Epidermal melanocyte (primary cell): ENCODE results near the gene LPCAT3.
"Not testable (repeated sequence)": the region's sequence is repeated elsewhere in the genome, so short reads cannot be mapped to it uniquely, and the experiment has no call there.

Experiments
- DNase-seq: peaks from one replicate; pipeline ENCODE4 v3.0.0; 2011; ENCODE audit warnings: low spot score; ENCODE audit not compliant: insufficient read length

The LPCAT3 gene

GRCh38 chr12:7037411-7037810, 19.1 kb upstream of the LPCAT3 start:
- not testable (repeated sequence) for DNase-seq

DNA sequence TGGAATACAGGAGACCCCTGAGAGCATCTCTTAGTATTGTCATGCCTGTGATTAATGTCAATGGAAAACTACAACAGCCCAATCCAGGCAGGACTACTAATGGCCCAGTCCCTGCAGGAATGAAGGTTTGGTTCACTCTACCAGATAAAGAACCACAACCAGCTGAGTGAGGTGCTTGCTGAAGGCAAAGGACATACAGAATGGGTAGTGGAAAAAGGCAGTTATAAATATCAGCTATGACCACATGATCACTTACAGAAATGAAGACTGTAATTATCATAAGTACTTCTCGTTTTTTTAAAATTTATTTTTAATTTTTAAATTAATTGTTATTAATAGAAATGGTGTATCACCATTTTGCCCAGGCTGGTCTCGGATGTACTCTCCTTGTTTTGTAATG, 17.2 kb upstream of the LPCAT3 start:
- DNase-seq: no peak

DNA sequence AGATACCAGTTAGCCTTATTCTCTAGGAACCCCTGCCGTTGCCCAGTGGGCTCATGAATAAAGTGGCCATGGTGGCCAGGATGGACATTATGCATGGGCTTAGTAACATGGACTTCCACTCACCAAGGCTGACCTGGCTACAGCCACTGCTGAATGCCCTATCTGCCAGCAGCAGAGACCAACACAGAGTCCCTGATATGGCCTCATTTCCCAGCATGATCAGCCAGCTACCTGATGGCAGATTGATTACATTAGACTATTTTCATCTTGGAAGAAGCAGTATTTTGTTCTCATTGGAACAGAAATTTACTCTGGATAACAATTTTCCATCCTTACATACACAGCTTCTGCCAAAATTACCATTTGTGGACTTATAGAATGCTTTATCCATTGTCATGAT, 16.2 kb upstream of the LPCAT3 start:
- DNase-seq: no peak

DNA sequence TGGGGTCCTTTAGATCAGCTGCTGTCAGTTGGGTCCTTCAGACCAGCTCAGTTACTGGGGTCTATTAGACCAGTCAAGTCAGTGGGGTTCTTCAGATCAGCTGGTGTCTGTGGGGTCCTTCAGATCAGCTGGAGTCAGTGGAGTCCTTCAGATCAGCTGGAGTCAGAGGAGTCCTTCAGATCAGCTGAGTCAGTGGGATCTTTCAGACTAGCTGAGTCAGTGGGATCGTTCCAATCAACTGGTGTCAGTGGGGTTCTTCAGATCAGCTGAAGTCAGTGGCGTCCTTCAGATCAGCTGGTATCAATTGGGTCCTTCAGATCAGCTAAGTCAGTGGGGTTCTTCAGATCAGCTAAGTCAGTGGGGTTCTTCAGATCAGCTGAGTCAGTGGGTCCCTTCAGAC, 14.7 kb upstream of the LPCAT3 start:
- no peak for DNase-seq

- no peak for DNase-seq
Measured at GRCh38 chr12:7031306-7031705, 13.0 kb upstream of the LPCAT3 start.

DNA sequence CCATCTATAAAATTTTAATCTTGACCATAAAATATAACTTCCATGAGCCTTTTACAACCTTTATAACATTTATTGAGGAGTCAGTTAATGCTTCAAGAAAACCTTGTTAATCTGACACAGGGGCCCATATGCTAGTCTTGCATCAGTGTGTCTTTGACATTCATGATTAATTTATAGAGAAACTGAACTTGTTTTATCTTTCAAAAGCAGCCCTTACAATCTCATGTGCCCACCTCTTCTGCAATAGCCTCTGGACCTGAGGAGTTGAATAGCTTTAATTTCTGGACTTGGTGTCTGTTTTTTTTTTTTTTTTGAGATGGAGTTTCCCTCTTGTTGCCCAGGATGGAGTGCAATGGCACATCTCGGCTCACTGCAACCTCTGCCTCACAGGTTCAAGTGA, 8.6 kb upstream of the LPCAT3 start:
- DNase-seq: no peak

DNA sequence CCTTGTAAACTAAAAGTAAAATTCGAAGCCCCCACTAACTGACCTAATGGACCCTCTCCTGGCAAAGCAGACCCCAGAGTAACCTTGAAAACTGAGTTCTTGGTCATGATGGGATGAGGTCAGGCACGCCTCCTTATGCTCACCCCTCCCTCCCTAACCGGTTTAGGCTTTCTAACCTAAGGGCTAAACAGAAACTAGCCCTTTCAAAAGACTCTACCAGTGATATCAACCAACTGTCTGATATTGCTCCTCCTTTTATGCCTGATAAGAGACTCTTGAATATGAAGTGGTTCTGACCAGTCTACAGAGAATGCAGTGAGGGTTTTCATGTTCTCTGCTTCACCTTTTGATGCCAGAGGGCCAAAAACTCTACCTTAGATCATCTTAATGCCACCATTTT, 4.8 kb upstream of the LPCAT3 start:
- DNase-seq: no peak

DNA sequence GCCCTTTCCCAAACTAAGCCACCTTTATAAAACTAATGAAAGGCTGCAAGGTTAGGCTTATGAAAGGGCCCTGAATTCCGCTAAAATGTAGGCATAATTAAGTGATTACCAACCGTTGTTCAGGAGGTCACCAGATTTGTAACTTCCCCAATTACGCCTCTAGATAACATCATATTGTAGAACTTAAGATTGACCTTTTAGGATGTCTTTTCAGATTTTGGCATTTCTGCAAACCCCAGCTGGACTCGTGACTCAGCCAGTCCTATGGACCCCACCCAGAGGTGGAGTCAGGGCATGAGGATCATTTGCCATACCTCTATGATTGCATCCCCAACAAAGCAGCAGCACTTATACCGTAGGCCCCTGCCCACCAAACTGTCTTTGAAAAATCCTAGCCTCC, 3.7 kb upstream of the LPCAT3 start:
- DNase-seq: no peak

DNA sequence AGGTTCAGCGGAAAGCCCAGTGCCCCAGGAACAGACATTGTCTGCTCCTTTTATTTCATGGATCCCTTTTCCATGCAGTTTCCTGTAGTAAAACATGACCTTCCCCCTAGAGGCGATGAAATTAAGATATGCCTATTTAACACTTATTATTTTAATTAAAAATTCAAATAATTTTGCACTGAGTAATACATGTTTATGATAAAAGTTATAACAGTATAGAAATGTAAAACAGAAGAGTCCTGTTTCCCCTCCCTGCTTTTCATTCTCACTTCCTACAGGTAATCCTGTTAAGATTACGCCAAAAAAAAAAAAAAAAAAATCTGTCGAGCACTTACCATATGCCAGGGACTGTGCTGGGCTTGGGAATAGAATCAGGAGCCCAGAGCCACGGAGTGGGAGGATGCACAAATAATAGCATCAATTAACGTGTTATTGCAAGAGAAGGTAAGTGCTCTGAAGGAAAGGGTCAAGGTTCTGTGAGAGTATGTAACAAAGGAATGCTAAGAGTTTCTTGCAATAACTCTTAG, 830 bp upstream of the LPCAT3 start:
- no peak for DNase-seq

DNA sequence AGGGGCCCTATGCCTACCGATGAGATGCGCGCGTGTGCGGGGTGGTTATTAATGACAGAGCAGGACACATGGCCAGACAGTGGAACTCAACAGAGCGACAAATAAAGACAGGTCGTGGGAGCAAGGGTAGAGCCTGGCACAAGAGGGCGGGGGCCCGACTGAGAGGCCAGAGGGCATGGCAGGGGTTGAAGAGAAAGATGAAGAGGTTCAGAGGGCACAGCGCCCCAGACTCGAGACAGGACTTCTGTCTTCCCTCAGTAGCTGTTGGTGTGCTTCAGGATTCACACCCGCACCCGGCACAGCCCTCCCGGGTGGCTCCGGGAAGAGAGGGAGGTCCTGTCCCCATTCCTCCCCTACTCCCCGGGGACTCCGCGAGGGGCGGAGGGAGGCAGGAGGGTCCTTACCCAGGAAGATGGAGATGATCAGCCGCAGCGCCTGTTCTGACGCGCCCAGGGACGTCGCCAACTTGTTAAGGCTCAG, 366 bp downstream of the LPCAT3 start:
- DNase-seq: no peak

DNA sequence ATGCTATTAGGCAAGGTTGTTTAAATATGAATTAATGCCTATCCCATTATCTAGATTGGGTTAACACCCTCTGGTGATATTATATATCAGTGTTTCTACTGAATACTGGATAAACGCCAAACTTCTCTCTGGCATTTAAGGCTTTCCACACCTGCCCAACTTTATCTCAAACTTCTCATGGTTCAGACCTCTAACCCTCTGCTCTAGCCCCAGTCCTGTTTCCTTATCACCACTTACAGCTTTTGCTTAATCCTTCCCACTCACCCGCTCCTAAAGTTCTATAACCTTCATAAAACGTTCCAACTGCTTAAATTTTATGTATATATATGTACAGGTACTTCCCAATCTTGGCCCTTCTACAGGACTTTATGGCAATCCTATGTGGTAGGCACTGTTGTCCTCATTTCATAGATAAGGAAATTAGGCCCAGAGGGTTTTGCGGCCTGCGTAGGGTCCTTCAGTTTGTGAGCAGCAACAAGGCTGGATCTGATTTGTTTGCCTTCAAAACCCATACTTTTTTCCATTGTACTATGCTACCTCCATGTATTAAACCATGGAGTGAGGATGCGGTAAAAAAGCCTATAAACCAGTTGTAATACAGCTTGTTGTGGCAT, 1.2 kb downstream of the LPCAT3 start:
- no peak for DNase-seq

- DNase-seq: no peak
Measured at GRCh38 chr12:7015555-7016370, 2.5 kb downstream of the LPCAT3 start.

- DNase-seq: no peak
Measured at GRCh38 chr12:7013101-7013500, 5.2 kb downstream of the LPCAT3 start.

- no peak for DNase-seq
Measured at GRCh38 chr12:7012024-7012607, 6.2 kb downstream of the LPCAT3 start.

- not testable (repeated sequence) for DNase-seq
Measured at GRCh38 chr12:7011398-7011797, 6.9 kb downstream of the LPCAT3 start.

DNA sequence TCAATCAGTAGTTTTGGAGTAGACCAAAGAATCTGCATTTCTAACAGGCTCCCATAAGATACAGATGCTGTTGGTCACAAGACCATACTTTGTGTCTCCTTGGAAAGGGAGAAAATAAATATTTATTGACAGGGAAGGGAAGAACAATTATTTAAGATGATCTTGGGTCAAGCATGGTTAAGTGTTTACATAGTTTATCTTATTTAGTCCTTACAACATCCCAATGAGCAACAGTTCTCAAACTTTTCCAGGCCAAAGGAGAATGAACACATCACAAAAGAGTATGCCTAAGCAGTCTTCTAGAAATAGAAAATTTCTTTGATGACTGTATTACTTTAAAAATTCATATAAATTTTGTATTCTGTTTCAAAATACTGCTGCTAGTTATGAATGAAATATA, 8.8 kb downstream of the LPCAT3 start:
- no peak for DNase-seq

- DNase-seq: no peak
Measured at GRCh38 chr12:7008864-7009263, 9.4 kb downstream of the LPCAT3 start.

GRCh38 chr12:7006639-7007038, 11.6 kb downstream of the LPCAT3 start:
- no peak for DNase-seq

DNA sequence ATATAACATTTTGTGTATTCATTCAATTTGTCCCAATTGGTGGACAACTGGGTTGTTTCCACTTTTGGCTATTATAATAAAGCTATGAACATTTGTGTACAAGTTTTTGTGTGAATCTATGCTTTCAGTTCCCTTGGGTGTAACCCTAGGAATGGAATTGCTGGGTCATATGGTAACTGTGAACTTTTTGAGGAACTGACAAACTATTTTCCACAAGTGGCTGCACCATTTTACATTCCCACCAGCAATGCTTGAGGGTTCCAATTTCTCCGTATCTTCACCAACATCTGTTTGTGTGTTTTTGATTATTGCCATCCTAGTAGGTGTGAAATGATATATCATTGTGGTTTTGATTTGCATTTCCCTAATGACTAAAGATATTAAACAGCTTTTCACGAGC, 13.0 kb downstream of the LPCAT3 start:
- no peak for DNase-seq

GRCh38 chr12:7004840-7005239, 13.4 kb downstream of the LPCAT3 start:
- DNase-seq: no peak

DNA sequence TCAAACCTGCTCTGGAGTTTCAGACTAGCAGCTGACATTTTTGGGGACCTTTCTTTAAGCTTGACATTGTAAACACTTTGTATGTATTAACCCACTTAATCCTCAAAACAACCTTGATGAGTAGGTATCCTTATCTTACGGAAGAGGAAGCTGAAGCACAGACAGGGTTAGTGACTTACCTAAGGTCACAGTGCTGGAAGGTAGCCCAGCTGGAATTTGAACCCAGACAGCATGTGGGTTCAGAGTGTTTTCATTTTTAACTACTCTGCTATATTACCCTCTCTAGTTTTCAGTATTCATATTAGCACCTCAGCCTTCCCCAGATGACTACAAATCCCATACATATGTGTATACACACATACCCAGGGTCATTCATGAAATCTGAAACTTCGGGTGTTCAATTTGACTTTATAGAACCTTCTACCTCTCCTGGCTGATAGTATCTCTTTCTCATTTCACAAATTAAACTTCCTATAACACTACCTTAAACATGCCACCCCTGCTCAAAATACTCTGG, 13.9 kb downstream of the LPCAT3 start:
- DNase-seq: no peak

DNA sequence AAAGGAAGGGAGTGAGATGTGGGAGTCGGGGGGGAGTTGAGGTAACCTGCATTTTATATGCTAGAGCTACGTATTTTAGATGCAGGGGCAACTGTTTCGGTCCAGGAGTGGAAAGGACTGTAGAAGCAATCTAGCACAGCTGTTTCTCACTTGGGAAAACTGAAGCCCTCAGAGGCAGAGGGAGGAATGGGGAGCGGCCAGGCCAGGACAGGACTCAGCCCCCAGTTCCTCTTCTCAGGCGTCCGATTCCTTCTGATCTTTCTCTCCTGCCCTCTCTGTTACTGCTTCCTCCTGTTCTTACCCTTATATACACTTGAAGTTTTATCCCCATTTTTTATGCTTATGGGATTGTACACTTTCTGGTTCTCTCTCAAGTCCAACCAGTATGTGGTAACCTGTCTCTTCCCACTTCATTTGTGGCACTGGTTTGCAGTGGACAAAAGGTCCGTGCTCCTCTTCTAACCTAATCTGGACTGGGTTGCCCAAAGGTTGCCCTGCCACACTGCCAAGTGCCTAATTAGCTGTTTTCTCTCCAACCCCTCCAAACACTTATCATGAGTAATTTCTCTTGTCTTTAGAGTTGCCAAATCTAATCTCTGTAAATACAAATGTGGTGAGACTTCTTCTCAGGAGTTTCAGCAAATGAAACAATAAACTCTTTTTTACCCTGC, 16.2 kb downstream of the LPCAT3 start:
- no peak for DNase-seq
